DMS114 treated with DMSO at 0.1 percent for 48 hours (cell line): ENCODE results near the gene NSMCE3.

Experiments used
- DNase-seq: peaks from one replicate; lab custom pipeline; 2025; ENCODE audit not compliant: unreplicated experiment; lab: John Stamatoyannopoulos, UW

Gene NSMCE3

DNA sequence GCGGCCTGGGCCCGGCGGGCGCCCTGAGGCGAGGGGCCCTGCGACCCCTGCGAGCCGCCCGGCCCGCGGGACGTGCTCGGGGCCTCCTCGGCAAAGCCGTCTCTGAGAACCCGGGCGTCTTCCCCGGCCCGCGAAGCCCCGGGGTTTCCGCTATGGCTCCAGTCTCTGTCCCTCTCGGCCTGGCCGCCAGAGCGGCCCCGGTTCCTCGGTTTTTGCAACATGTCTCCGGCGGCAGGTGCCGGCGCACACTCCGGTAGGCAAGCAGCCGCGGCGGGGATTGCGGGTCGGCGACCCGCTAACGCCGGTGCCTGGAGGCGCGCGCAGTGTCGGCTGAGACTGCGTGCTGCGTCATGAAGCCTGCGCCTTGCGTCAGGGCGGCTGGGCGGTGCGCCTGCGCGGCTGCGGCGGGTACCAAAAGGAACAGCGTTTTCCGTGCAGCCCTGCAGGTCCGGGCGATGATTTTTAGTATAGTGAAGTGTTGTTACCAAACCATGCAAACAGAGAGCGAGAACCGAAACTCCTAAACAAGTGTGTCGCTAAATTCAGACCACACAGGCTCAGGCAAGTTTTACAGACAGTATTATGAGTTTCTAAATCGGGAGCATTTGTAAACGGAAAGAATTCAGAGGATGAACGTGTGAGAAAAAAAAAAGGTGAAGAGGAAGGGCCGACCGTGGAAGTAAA, at the start of gene NSMCE3:
Gene NSMCE3 (minus strand): TSS at position 338 of the 684 bp plus-strand sequence. CDS start 117 bp downstream, at position 221.
- DNase-seq = peak; percentile 75

DNA sequence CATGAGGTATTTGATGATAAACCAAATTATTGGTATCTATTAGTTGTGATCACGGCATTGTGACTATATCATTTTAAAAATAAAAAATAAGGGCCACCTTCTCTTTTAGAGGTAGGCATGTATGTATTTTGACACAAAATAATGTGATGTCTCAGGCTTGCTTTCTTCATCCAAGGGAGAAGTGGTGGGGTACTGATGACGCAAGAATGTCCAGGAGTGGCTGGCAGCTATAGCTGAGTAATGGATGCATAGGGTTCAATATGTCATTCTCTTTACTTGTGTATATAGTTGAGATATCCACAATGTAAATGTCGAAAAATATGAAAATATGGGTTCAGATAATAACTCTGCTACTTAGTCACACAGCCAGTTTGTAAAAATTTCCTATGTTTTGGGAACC, 46.8 kb upstream of the NSMCE3 start:
- no peak for DNase-seq

DNA sequence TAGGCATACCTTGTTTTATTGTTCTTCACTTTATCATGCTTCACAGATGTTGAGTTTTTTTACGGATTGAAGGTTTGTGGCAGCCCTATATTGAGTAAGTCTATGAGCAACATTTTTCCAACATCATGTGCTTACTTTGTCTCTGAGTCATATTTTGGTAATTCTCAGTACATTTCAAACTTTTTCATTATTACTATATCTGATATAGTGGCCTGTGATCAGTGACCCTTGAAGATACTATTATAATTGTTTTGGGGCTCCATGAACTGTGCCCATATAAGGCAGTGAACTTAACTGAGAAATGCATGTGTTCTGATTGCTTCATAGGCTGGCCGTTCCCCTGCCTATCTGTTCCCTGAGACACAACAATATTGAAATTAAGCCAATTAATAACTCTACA, 42.8 kb upstream of the NSMCE3 start:
- DNase-seq = no peak

DNA sequence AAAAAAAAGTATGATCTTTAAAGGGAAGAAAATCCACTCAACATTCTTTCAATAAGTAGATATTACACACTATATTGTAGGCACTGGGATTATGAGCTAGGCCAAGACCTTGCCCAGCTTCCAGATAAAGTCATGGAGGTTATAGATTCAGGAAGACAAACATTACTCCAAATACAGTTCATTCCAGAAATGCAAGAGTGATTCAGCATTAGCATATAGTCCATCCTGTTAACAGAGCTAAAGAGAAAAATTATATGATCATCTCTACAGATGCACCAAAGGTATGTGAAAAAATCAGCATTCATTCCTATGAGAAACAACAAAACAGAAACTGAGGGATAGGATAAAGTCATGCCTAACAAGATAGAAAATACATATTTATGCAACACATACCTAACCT, 42.1 kb upstream of the NSMCE3 start:
- DNase-seq = no peak

DNA sequence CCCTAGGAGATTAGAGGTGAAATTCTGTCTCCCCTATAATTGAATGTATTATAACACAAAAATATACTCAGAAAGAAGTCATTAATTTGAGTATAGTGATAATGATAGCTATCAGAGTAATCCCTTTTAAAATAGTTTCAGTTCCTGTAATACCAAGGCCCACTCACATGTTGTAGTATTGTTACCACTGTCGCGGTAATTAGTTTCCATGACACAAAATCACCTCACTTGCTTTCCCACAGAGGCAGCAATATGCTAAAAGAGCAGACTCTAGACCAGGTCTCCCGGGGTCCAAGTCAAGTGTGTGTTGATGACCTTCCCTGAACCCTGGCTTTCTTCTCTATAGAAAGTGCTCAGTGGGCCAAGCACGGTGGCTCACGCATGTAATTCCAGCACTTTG, 39.5 kb upstream of the NSMCE3 start:
- no peak for DNase-seq

DNA sequence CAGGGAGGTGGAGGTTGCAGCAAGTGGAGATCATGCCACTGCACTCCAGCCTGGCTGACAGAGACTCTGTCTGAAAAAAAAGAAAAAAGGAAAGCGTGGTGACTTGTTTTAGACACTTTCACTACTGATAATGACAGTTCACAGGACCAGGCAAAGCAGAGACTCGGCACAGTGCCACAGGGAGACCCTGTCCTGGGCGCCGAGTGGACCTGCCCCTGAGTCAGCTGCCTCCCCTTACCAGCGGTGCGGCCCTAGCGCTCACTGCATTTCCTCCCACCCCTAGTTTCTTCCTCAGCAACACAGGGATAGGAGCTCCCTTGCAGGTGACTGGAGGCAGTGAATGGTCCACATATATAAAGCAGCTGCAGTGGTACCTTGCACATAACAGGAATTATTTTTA, 38.7 kb upstream of the NSMCE3 start:
- no peak for DNase-seq

DNA sequence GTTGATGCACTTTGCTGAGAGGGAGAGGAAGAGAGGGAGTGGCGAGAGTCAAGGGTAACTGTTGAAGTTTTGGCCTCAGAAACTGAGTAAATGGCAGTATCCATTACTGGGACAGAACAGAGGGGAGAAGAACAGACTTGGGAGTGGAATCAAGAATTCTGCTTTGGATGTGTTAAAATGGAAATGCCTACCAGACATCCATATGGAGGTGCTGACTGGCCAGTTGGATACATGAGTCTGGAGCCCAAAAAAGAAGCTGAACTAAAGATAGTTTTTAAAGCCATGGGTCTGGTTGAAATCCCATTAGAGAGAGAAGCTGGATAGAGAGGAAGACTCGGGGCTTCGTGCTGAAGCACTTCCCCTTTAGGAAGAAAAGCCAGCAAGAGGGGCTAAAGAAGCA, 35.9 kb upstream of the NSMCE3 start:
- no peak for DNase-seq

DNA sequence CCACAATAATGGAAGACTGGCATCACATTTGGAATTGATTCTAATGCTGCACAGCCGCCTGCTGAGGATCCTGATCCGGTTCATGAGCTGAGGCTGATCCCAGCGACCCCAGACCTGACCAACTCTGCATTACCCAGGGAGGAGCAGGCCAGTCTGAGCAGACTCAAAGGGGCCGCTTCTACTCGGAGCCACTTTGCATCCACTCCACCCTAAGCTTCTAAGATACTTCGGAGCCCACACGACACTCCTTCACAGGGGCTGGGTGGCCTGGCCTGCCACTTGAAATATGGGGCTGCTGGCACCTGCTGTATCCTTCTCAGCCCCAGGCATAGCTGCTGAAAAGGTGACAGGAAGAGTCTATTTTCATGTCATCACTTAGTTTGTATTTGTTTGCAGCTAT, 33.2 kb upstream of the NSMCE3 start:
- no peak for DNase-seq

DNA sequence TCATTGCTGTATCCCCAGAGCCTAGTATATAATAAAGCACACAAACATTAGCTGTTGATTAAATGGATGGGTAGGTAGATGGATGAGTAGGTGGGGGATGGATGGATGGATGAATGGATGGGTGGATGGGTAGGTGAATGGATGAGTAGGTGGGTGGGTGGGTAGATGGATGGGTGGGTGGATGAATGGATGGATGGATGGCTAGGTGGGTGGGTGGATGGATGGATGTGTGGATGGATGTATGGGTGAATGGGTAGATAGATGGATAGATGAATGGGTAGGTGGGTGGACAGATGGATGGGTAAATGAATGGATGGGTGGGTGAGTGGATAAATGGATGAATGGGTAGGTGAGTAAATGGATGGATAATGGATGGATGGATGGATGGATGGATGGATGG, 30.2 kb upstream of the NSMCE3 start:
- no peak for DNase-seq

DNA sequence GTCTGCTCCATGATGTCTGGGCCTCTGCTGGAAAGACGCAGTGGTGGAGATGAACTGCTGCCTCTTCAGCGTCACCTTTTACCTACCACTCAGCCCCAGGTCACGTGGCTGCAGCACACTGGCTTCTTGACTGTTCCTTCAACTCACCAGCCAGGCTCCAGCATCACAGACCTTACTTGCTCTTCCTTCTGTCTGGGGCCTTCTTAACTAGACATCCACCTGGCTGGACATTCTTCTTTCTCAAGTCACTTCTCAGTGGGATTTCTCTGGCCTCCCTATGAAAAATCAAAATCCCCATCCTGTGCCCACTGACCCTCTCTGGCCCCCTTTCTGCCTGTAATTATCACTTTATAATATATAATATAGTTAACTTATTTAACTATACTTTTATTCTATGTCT, 29.7 kb upstream of the NSMCE3 start:
- no peak for DNase-seq

DNA sequence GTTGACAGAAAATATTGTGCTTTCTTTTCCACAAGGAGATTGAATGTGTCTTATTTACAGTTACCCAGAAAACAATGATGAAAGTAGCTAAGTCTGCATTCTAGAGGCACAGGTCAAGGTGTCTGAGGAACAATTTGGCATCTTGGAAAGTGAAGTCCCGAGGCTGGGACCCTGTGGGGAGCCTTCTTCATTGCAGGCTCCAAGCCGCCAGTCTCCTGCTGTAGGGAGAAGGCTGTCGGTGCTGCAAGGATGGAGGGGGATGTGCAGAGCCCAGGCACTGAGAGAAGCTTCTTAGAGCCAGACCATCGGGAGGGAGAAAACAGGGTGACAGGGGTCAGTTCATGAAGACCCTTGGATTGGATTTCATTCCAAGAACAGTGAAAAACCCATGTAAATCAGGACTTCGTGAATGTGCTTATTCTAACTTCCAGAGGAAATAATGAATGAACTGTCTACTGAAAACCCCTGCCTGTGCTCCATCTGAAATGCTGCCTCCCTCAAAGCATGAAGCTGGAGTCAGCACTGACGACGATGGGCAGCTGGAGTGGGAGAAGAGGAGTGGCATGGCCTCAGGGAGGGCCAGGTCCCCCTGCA, 25.2 kb upstream of the NSMCE3 start:
- no peak for DNase-seq

DNA sequence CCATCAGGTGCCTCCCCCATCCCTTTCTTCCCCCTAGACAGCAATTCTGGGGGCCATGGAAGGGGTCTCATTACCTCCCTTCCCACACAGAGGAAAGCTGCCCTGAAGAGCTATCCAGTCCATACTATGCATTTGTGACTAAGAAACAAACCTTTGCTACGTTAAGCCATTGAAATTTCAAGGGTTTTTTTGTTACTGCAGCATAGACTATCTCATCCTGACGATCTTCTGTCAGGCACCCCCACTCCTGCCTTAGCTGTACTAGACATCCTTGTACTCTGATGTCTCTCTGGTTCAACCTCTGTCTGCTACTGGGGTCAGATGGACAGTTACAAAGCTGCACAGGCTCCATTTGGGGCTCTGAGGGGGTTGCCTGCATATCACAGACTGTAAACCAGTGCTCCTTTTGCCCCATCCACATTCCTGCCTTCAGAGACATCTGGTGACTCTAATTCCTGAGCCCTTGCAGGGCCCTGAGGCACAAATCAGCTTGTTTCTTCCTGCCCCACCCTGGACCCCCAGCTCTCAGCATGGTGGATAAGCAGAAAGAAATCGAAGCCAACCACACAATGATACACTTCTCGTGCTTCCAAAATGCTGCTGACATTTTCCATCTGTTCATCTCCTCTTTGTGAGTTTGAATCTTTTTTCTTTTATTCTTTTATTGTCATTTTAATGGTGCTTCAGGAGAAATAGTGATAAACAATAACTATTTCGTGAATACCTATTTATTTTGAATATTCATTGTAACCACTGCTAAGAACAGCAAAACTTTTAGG, 21.6 kb upstream of the NSMCE3 start:
- no peak for DNase-seq

DNA sequence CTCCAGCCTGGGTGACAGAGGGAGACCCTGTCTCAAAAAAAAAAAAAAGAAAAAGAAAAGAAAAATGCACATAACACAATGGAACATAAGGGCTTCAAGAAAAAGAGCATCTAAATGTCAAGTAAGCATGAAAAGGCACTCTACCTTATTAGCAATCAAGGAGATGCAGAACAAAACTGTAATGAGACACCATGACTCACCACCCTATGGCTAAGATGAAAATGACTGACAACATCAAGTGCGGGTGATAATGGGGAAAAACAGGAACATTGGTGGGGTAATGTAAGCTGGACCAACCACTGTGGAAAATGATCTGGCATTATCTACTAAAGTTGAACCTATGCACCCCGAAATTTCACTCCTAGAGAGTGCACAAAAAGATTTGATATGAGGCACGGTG, 19.6 kb upstream of the NSMCE3 start:
- DNase-seq = no peak

DNA sequence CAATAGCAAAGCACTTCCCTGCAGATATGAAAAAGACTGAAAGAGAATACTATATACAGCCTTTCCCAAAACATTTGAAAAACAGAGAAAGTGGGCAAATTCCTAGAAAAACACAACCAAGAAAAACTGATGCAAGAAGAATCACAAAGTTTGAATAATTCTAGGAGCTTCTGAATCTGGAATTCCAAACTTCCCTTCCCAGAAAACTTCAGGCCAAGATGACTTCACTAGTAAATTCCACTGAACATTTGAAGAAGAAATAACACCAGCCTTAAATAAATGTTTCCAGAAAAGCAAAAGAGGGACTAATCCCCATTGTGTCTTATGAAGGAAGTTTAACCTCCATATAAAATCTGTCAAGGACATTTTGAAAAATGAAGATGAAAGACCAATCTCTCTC, 15.8 kb upstream of the NSMCE3 start:
- no peak for DNase-seq

DNA sequence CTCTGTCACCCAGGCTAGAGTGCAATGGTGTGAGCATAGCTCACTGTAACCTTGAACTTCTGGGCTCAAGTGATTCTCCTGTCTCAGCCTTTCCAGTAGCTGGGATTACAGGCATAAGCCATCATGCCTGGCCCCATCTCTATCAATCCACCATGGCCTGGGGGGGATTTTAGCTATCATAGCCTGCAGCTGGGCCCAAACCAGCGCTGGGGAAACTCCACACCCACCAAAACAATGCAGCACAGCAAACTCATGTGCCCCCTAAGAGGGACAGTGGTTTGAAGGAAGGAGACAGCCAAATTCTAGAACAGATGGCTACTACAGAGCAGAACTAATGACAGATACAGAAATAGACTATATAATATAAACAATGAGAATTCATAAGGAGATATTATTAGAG, 13.8 kb upstream of the NSMCE3 start:
- DNase-seq = no peak

DNA sequence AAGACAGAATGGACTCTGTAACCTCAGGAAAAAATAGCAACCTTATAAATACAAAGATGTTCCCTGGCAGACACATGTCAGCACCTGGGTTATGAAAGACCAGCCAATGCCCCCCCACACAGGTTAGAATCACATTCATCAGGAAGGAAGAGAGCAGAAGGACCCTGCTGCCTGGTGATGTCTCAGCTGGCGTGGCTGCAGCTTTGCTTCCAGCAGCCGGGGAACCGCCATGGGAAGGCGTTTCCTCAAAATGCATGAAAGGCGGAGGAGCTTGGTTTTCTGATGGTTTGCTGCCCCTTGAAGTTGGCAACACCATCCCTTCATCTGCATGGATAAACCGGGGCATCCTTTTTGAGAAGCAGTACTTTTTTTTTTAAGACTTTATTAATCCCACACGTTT, 10.9 kb upstream of the NSMCE3 start:
- DNase-seq = no peak

DNA sequence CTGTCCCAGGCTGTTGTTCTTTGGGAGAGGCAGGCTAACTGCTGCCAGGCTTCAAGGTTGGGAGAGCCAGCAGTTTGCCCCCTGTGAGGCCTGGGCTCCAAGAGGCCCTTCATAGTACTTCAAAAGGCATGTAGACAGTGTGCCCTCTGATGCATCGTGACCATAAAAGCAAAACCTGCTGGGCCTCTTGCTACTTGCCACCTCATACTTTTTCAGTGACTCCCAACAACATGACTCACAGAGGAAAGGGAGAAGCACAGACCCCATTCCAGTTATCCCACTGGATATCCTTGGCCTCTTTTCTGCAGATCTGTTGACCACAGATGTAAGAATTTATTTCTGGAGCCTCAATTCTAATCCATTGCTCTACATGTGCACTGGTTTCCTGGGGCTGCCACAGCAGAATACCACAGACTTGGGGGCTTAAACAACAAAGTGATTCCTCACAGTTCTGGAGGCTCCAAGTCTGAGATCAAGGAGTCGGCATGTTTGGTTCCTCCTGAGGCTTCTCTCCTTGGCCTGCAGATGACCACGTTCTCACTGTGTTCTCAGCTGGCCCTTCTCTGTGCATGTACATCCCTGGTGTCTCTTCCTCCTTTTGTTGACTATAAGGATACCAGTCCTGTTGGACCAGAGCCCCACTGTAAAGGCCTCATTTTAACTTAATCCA, 8.9 kb upstream of the NSMCE3 start:
- DNase-seq = no peak

DNA sequence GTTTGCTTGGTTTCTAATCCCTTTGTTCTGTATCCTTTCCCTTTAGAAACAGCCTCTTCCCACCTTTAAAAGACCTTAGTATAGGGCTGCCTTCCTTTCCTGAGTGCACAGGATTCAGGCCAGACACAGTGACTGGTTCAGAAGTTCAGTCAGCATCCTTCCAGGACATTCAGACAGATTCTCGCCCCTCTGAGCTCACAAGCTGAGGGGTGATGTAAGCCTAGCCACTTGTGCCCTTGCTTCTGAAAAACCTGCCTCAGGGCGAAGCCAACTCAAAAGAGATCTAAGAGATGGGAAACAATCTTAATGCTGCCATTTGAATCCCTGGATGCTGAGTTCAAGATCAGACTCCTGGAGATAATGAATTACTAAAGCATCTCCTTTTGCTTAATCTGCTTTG, 6.7 kb upstream of the NSMCE3 start:
- no peak for DNase-seq

DNA sequence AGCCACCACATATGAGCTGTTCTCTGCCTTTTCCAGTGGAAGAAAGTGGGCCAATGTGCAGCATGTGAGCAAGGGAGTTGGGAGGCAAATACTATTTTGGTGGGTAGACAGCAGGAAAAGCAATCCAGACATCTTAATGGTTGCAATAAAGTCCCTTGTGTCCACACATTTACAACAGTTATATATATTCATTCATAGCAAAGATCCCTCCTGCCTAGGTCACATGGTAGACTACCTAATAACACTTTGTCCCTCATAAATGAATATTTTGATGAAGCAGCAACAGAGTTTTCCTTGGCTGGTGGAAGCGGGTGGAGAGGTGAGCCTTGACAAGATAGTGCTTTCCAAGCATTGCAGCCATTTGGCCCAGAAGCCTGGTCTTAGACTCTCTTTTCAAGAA, 6.2 kb upstream of the NSMCE3 start:
- DNase-seq = no peak

DNA sequence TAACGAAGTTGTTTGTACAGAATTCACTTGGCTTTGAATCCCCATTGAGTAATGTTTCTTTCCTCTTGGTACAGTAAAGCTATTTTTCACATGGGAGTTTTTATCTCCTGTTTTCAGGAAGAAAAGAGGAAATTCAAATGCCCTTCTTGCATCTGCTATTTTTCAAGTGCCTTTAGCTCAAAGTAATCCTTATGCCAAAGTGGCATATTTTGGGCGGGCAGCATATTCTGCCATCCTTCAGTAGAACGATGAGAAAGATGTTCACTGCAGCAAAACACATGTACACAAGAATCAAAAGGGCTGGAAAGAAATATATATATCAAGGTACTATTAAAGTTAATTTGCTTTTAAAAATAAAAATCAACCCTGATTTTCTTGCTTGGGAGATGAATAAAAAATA, 5.3 kb upstream of the NSMCE3 start:
- no peak for DNase-seq

DNA sequence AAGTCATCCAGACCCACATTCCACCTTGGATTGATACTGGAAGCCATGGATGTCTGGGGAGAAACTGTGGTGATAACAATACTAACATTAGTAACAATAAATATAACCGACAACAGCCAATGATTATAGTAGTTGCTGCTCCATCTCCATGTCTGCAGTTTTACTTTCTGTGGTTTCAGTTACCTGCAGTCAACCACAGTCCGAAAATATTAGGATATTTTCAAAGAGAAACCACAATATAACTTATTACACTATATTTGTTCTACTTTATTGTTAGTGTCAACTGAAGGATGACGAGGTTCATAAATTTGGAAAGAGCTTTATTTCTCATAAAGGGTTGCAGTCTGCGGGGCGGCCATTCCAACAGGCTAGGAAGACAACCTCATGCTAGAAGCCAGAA, 2.6 kb upstream of the NSMCE3 start:
- DNase-seq = no peak

DNA sequence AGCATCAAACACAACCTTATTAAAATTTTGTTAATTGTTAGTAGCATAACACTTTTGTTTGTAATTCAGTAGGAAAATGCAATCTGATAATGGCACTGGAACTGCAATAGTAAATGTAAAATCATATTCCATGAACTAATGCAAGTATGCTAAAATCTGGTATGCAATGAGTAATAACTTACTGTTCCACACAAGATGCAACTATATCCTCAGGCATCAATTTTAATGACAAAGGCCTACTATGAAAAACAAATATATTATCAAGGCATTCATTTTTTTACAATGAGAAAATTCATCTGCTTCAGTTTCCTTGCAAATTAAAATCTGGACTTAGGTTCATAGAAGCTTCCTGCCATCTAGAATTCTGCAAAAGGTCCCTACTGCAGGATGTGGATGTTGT, 1.4 kb upstream of the NSMCE3 start:
- DNase-seq = no peak
